PC-3 (cell line): ENCODE results near the gene VWC2L.

ENCODE experiments used
- EZH2 ChIP-seq: fragments of 300-600 bp; sonication (generic); IDR thresholded peaks from one replicate; pipeline ENCODE4 v1.6.1; 2017; ENCODE audit warnings: antibody characterized with exemption, mild to moderate bottlenecking, low read length; ENCODE audit not compliant: unreplicated experiment
- EZH2phosphoT487 ChIP-seq: fragments of 300-600 bp; sonication (generic); IDR thresholded peaks from 2 replicates; pipeline ENCODE4 v1.6.1; 2018; ENCODE audit warnings: mild to moderate bottlenecking, antibody characterized with exemption, low read length, borderline replicate concordance
- TF ChIP-seq, protein P1 (sequence below): fragments of 300-600 bp; sonication (generic); conservative IDR thresholded peaks from 2 replicates; pipeline ENCODE4 v1.5.1; 2017; ENCODE audit warnings: antibody characterized with exemption, low read depth, mild to moderate bottlenecking, low read length

DNA sequence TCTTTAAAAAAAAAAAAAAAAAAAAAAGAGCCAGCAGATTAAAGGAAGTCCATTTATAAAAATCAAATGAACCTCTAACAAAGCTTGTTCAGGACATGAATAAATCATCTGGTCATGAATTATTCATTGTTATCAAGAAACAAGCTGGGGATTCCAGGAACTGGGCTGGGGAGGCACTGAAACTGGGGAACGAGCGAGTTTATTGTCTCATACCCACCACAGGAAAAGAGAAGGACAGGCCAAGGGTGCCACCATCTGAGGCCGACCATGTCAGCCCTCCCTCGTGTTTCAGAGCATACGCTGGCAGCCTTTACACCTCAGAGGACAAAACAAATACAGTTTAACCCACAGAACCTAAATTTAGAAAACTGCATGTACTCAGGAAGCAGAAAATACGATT, 164.2 kb downstream of the VWC2L start:
- TF ChIP-seq, protein P1, sequence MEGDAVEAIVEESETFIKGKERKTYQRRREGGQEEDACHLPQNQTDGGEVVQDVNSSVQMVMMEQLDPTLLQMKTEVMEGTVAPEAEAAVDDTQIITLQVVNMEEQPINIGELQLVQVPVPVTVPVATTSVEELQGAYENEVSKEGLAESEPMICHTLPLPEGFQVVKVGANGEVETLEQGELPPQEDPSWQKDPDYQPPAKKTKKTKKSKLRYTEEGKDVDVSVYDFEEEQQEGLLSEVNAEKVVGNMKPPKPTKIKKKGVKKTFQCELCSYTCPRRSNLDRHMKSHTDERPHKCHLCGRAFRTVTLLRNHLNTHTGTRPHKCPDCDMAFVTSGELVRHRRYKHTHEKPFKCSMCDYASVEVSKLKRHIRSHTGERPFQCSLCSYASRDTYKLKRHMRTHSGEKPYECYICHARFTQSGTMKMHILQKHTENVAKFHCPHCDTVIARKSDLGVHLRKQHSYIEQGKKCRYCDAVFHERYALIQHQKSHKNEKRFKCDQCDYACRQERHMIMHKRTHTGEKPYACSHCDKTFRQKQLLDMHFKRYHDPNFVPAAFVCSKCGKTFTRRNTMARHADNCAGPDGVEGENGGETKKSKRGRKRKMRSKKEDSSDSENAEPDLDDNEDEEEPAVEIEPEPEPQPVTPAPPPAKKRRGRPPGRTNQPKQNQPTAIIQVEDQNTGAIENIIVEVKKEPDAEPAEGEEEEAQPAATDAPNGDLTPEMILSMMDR: no peak
- TF ChIP-seq EZH2 (no peak), EZH2phosphoT487 (no peak)
